Fibroblast of lung (primary cell): ENCODE measurements around the gene DDAH2.

Experiments
- CTCF ChIP-seq, 2 donors: IDR thresholded peaks in 1 of 2; conservative IDR thresholded peaks in 1 of 2; 1 replicate in 1 of 2; 2 replicates in 1 of 2; pipeline ENCODE4 v1.5.1; 2011 to 2012; ENCODE audit warnings: low read length in 2 of 2, control low read depth in 1 of 2, inconsistent platforms in 1 of 2, low read depth in 1 of 2, mild to moderate bottlenecking in 1 of 2
- EZH2 ChIP-seq: IDR thresholded peaks from 2 replicates; pipeline ENCODE4 v1.5.1; 2012; ENCODE audit warnings: low read length, control low read depth, mild to moderate bottlenecking; ENCODE audit errors: missing control alignments

GRCh38 chr6:31707701-31708100 lies 21.4 kb downstream of the DDAH2 start:
- no peak for TF ChIP-seq CTCF (conservative IDR thresholded peaks at IDR 0.05 in 1 of 2, IDR thresholded peaks at IDR 0.05 in 1 of 2; ENCODE audit: low read depth in 1 of 2, low read length in 2 of 2)
- no peak for TF ChIP-seq EZH2
